IMR-90 (cell line): ENCODE measurements around the gene DHRS13. TPM values are rescaled to one million over a fixed set of nuclear protein-coding genes. Genes with fewer than 3 reads are reported as not detected.

Experiments used
- ATAC-seq: fragments of 200-7000 bp; cut with Tn5 transposase; 2 replicates; pipeline ENCODE4 v1.9.1; 2020; ENCODE audit warnings: low read depth, mild to moderate bottlenecking, moderate library complexity
- BruUV-seq: library from RNA; stranded (reverse); fragments of 400-500 nt; replicated peaks from 2 replicates; lab custom pipeline; 2021; lab: Mats Ljungman, UMichigan
- CTCF ChIA-PET: fragments of 300-600 bp; formaldehyde crosslinking; extraction: SDS; loops from one replicate; lab custom pipeline; 2021; ENCODE audit warnings: antibody characterized with exemption; lab: Yijun Ruan, JAX
- POLR2A ChIA-PET: fragments of 300-600 bp; sonication (Branson Sonifier 250); formaldehyde crosslinking; loops from one replicate; lab custom pipeline; 2022; ENCODE audit warnings: antibody characterized with exemption; ENCODE audit not compliant: unreplicated experiment; lab: Charles Lee
- DNase-seq: peaks from one replicate; pipeline ENCODE4 v3.0.0; 2013
- H2AFZ ChIP-seq: replicated peaks from 2 replicates; pipeline ENCODE3; 2013; ENCODE audit warnings: low read length, mild to moderate bottlenecking; ENCODE audit not compliant: poor library complexity
- H2AK5ac ChIP-seq: 2 replicates; pipeline ENCODE4 v1.6.1; 2013; ENCODE audit warnings: low read depth, low read length, inconsistent platforms
- H2AK9ac ChIP-seq: replicated peaks from 2 replicates; pipeline ENCODE3; 2013; ENCODE audit warnings: mild to moderate bottlenecking, low read depth, low read length, moderate library complexity; ENCODE audit not compliant: poor library complexity
- H2BK120ac ChIP-seq: 2 replicates; pipeline ENCODE4 v1.6.1; 2013; ENCODE audit warnings: low read depth, low read length, inconsistent platforms
- H2BK15ac ChIP-seq: 3 replicates; pipeline ENCODE4 v1.6.1; 2013; ENCODE audit warnings: low read depth, low read length, inconsistent platforms
- H2BK20ac ChIP-seq: 2 replicates; pipeline ENCODE4 v1.6.1; 2013; ENCODE audit warnings: low read depth, mild to moderate bottlenecking, inconsistent platforms, low read length, moderate library complexity
- H2BK5ac ChIP-seq: 2 replicates; pipeline ENCODE4 v1.6.1; 2013; ENCODE audit warnings: mild to moderate bottlenecking, low read depth, low read length, inconsistent platforms; ENCODE audit not compliant: poor library complexity, severe bottlenecking
- H3K14ac ChIP-seq: replicated peaks from 2 replicates; pipeline ENCODE4 v1.6.1; 2013; ENCODE audit warnings: low read depth, low read length, inconsistent platforms
- H3K18ac ChIP-seq: 2 replicates; pipeline ENCODE4 v1.6.1; 2013; ENCODE audit warnings: low read depth, low read length, control low read depth
- H3K23ac ChIP-seq: 2 replicates; pipeline ENCODE4 v1.6.1; 2013; ENCODE audit warnings: low read depth, low read length, inconsistent platforms
- H3K27ac ChIP-seq: 2 replicates; pipeline ENCODE4 v1.5.1; 2013; ENCODE audit warnings: mild to moderate bottlenecking, control low read depth, low read length; ENCODE audit not compliant: insufficient read depth
- H3K27me3 ChIP-seq: 2 replicates; pipeline ENCODE4 v1.6.1; 2013; ENCODE audit warnings: low read length; ENCODE audit not compliant: control insufficient read depth, insufficient read depth
- H3K36me3 ChIP-seq: 2 replicates; pipeline ENCODE4 v1.6.1; 2013; ENCODE audit warnings: low read length, mixed read lengths; ENCODE audit not compliant: control insufficient read depth, insufficient read depth
- H3K4ac ChIP-seq: 2 replicates; pipeline ENCODE4 v1.6.1; 2013; ENCODE audit warnings: low read depth, low read length, inconsistent platforms
- H3K4me1 ChIP-seq: 2 replicates; pipeline ENCODE4 v1.6.1; 2013; ENCODE audit warnings: low read length, mixed read lengths; ENCODE audit not compliant: control insufficient read depth, insufficient read depth
- H3K4me2 ChIP-seq: 2 replicates; pipeline ENCODE4 v1.6.1; 2013; ENCODE audit warnings: low read depth, mild to moderate bottlenecking, control low read depth, low read length, moderate library complexity
- H3K4me3 ChIP-seq: 2 replicates; pipeline ENCODE4 v1.5.1; 2013; ENCODE audit warnings: low read depth, mild to moderate bottlenecking, control low read depth, low read length, moderate library complexity; ENCODE audit not compliant: insufficient read depth
- H3K56ac ChIP-seq: 2 replicates; pipeline ENCODE4 v1.6.1; 2013; ENCODE audit warnings: low read length, inconsistent platforms; ENCODE audit not compliant: insufficient read depth; ENCODE audit errors: extremely low read depth
- H3K79me1 ChIP-seq, 2 experiments: 2 replicates each; pipeline ENCODE4 v1.6.1; 2013; ENCODE audit warnings: low read length in 2 of 2, inconsistent platforms in 1 of 2, low read depth in 1 of 2
- H3K9ac ChIP-seq: 2 replicates; pipeline ENCODE4 v1.6.1; 2013; ENCODE audit warnings: low read depth, low read length, control low read depth
- H3K9me1 ChIP-seq: 2 replicates; pipeline ENCODE4 v1.6.1; 2013; ENCODE audit warnings: low read length, inconsistent platforms; ENCODE audit not compliant: insufficient read depth
- H3K9me3 ChIP-seq: 2 replicates; pipeline ENCODE4 v1.6.1; 2013; ENCODE audit warnings: low read length; ENCODE audit not compliant: control insufficient read depth, insufficient read depth
- H4K20me1 ChIP-seq: 2 replicates; pipeline ENCODE4 v1.6.1; 2013; ENCODE audit warnings: low read length, inconsistent platforms; ENCODE audit not compliant: insufficient read depth
- H4K5ac ChIP-seq: 2 replicates; pipeline ENCODE4 v1.6.1; 2013; ENCODE audit warnings: mild to moderate bottlenecking, low read depth, low read length, control low read depth
- H4K8ac ChIP-seq, 2 experiments: 2 replicates each; pipeline ENCODE4 v1.6.1; 2013; ENCODE audit warnings: low read depth in 2 of 2, low read length in 2 of 2, control low read depth in 1 of 2, inconsistent platforms in 1 of 2
- H4K91ac ChIP-seq: 2 replicates; pipeline ENCODE4 v1.6.1; 2013; ENCODE audit warnings: low read depth, low read length, inconsistent platforms; ENCODE audit not compliant: insufficient read depth
- CEBPB ChIP-seq: IDR thresholded peaks from 2 replicates; pipeline ENCODE4 v1.6.1; 2012; ENCODE audit warnings: low read depth, low read length, improper control_type of control experiment
- CHD1 ChIP-seq: IDR thresholded peaks from 2 replicates; pipeline ENCODE4 v1.6.1; 2012; ENCODE audit warnings: low read depth, low read length, improper control_type of control experiment
- MAZ ChIP-seq: IDR thresholded peaks from 2 replicates; pipeline ENCODE4 v1.6.1; 2012; ENCODE audit warnings: low read depth, mild to moderate bottlenecking, low read length, improper control_type of control experiment, moderate library complexity, borderline replicate concordance
- MXI1 ChIP-seq: IDR thresholded peaks from 2 replicates; pipeline ENCODE4 v1.6.1; 2012; ENCODE audit warnings: low read depth, mild to moderate bottlenecking, low read length, moderate library complexity, borderline replicate concordance
- NFE2L2 ChIP-seq: fragments of 150-350 bp; IDR thresholded peaks from 2 replicates; pipeline ENCODE4 v1.6.1; 2016; ENCODE audit warnings: low read depth, mild to moderate bottlenecking, low read length
- POLR2A ChIP-seq: IDR thresholded peaks from 2 replicates; pipeline ENCODE4 v1.6.1; 2012; ENCODE audit warnings: mild to moderate bottlenecking, low read depth, low read length
- RAD21 ChIP-seq: IDR thresholded peaks from 2 replicates; pipeline ENCODE4 v1.6.1; 2012; ENCODE audit warnings: low read length, improper control_type of control experiment
- RCOR1 ChIP-seq: IDR thresholded peaks from 2 replicates; pipeline ENCODE4 v1.6.1; 2012; ENCODE audit warnings: mild to moderate bottlenecking, low read length, improper control_type of control experiment; ENCODE audit not compliant: insufficient replicate concordance
- SMC3 ChIP-seq: fragments of 150-350 bp; IDR thresholded peaks from 2 replicates; pipeline ENCODE4 v1.6.1; 2016; ENCODE audit warnings: low read depth, mild to moderate bottlenecking, antibody characterized with exemption, low read length, moderate library complexity
- WGBS, 2 experiments: methylation state at CpG; one replicate each; pipeline versions ENCODE4 v1.1.5 to v1.1.7; 2013; ENCODE audit warnings: missing lambda C conversion rate in 2 of 2; ENCODE audit not compliant: insufficient read length in 1 of 2; ENCODE audit errors: extremely low coverage in 2 of 2; 5-methylcytosine and 5-hydroxymethylcytosine counted together
- dilution Hi-C: fragments of 300-500 bp; cut with HindIII; formaldehyde crosslinking; loops from one replicate; pipeline ENCODE4 v1.14.3; 2018; ENCODE audit warnings: low sequenced_read_pairs; ENCODE audit not compliant: unreplicated experiment
- in situ Hi-C: fragments of 300-500 bp; cut with MboI; formaldehyde crosslinking; loops from 3 replicates; pipeline ENCODE4 v1.14.3; 2019; ENCODE audit warnings: low sequenced_read_pairs, inconsistent platforms, mixed read lengths
- intact Hi-C: fragments of 100-400 bp; cut with micrococcal nuclease; formaldehyde crosslinking; loops from 2 replicates; pipeline ENCODE4 v1.10.0; 2022
- polyA plus RNA-seq, 3 experiments: library from polyadenylated mRNA; depleted of rRNA; stranded (reverse); fragments of >200 nt; gene quantifications; 2 replicates each; pipeline ENCODE4 v1.2.3, GENCODE V29; 2012; ENCODE audit warnings: low replicate concordance in 1 of 3
- total RNA-seq: library from RNA; depleted of rRNA; stranded (reverse); fragments of >200 nt; gene quantifications from 2 replicates; pipeline ENCODE4 v1.2.3, GENCODE V29; 2012

Gene DHRS13
- total and polyA plus RNA-seq, 2 of the 4 experiments (the other 2 are of a cell fraction): 2.7 to 3.9 TPM

- H2BK5ac ChIP-seq: peak overlapping the region; percentile 72
- ChIA-PET POLR2A (interaction anchor here (0.8 kb wide), 1 partner anchor 23 kb away, joined by 3 read pairs; no protein-coding TSS in a partner anchor), CTCF (interaction anchor here (0.6 to 0.9 kb wide), 2 partner anchors 10 to 40 kb away, joined by 3 to 9 read pairs; no protein-coding TSS in a partner anchor)
- no peak for DNase-seq
- H3K4me2 ChIP-seq: peak overlapping the region; percentile 84
- peak overlapping the region; percentile 91 for H3K9ac ChIP-seq
- dilution Hi-C loops (no loop called here), intact Hi-C loops (loop anchor here (5.0 kb wide), 1 partner anchor 41 kb away; no protein-coding TSS in a partner anchor), in situ Hi-C loops (no loop called here)
- peak overlapping the region; percentile 81; the same call in 1 of the 2 replicates for H3K56ac ChIP-seq
- no CpG with 5 or more reads among the region's 4 CpGs for WGBS, 2 experiments
- no peak for TF ChIP-seq CEBPB
- TF ChIP-seq NFE2L2: no peak
- TF ChIP-seq MXI1: no peak
- no peak for TF ChIP-seq SMC3
- TF ChIP-seq CHD1: no peak
- TF ChIP-seq RAD21: no peak
- TF ChIP-seq MAZ: no peak
- TF ChIP-seq RCOR1: no peak
- TF ChIP-seq POLR2A: no peak
- no peak for ATAC-seq
- H4K91ac ChIP-seq: peak overlapping the region; percentile 26; the same call in 1 of the 2 replicates
- no peak overlapping the region for H2AFZ ChIP-seq
- BruUV-seq: no TSS peak
- H2BK120ac ChIP-seq: peak overlapping the region; percentile 13; the same call in 1 of the 2 replicates
- H3K27ac ChIP-seq: no peak overlapping the region; the same call in 1 of the 2 replicates
- peaks cover 1% of the 10 kb centered on the region for H3K36me3 ChIP-seq
- H3K23ac ChIP-seq: peak overlapping the region; percentile 82
- peak overlapping the region; percentile 34; the same call in 1 of the 2 replicates for H2AK5ac ChIP-seq
- H4K20me1 ChIP-seq: peaks cover 63% of the 10 kb centered on the region
- H3K18ac ChIP-seq: no peak overlapping the region
- peaks cover 13% of the 10 kb centered on the region for H3K4me1 ChIP-seq
- H3K79me1 ChIP-seq: peaks cover 7 to 46% of the 10 kb centered on the region in 2 experiments; a peak in 3 of 4 replicates
- H4K8ac ChIP-seq: 0 out of 4 replicates have a peak overlapping the region, but pooled peaks have one; percentile 14 to 86
- no peak overlapping the region for H2BK20ac ChIP-seq
- H3K4ac ChIP-seq: peak overlapping the region; percentile 80; the same call in 1 of the 2 replicates
- peak overlapping the region; percentile 81 for H3K14ac ChIP-seq
- no peaks in the 10 kb centered on the region for H3K27me3 ChIP-seq
- no peak overlapping the region for H2BK15ac ChIP-seq
- no peaks in the 10 kb centered on the region for H3K9me3 ChIP-seq
- H3K4me3 ChIP-seq: peak overlapping the region; percentile 92
- H2AK9ac ChIP-seq: no peak overlapping the region
- peaks cover 19% of the 10 kb centered on the region for H3K9me1 ChIP-seq
- no peak overlapping the region; the same call in 1 of the 2 replicates for H4K5ac ChIP-seq
These were observed 45.5 kb upstream of the DHRS13 start for GRCh38 chr17:28948342-28948741.
